Measurements from ENCODE around the gene ITPR1. TPM values are rescaled to one million over a fixed set of nuclear protein-coding genes. Genes with fewer than 3 reads are reported as not detected.

The ITPR1 gene
- total and polyA plus RNA-seq, 2 of the 4 experiments (the other 2 are of a cell fraction): 1.8 to 5.7 TPM

GRCh38 chr3:4528819-4529600 lies 35.9 kb downstream of the ITPR1 start:
- H4K5ac ChIP-seq (ENCODE audit: low read depth, low read length): no peak overlapping the region
- TF ChIP-seq CEBPB (IDR thresholded peaks at IDR 0.05; ENCODE audit: low read depth, low read length): 0 out of 2 replicates have a peak, but pooled peaks have one; percentile 10
- TF ChIP-seq POLR2A (IDR thresholded peaks at IDR 0.05; ENCODE audit: low read depth, low read length): no peak
- CTCF ChIA-PET: no interaction called here
- H3K4me1 ChIP-seq (ENCODE audit: control insufficient read depth, insufficient read depth, low read length): peaks cover under 1% of the 10 kb centered on the region; the same call in 1 of the 2 replicates
- no peak overlapping the region for H3K27ac ChIP-seq (ENCODE audit: insufficient read depth, low read length)
- ATAC-seq (ENCODE audit: low read depth) (no peak), DNase-seq (no peak)
- H2AFZ ChIP-seq (replicated peaks; ENCODE audit: low read length, poor library complexity): no peak overlapping the region
- H3K4me2 ChIP-seq (ENCODE audit: low read depth, low read length): no peak overlapping the region
- no peaks in the 10 kb centered on the region for H3K36me3 ChIP-seq (ENCODE audit: control insufficient read depth, insufficient read depth, low read length)
- no peak overlapping the region for H3K9ac ChIP-seq (ENCODE audit: low read depth, low read length)
- no peaks in the 10 kb centered on the region for H4K20me1 ChIP-seq (ENCODE audit: insufficient read depth, low read length)
- no peaks in the 10 kb centered on the region for H3K9me3 ChIP-seq (ENCODE audit: control insufficient read depth, insufficient read depth, low read length)
- no peak overlapping the region for H3K14ac ChIP-seq (replicated peaks; ENCODE audit: low read depth, low read length)
- no peak overlapping the region for H2BK120ac ChIP-seq (ENCODE audit: low read depth, low read length)
- 40% methylated on average over 1 of the region's 5 CpGs; no CpG with 5 or more reads in 1 of the 2 experiments for WGBS, 2 experiments (ENCODE audit: extremely low coverage in 2 of 2, insufficient read length in 1 of 2)
- no peak overlapping the region for H2BK5ac ChIP-seq (ENCODE audit: low read depth, low read length, poor library complexity, severe bottlenecking)
- H3K4me3 ChIP-seq (ENCODE audit: insufficient read depth, low read depth, low read length): no peak overlapping the region
- H4K91ac ChIP-seq (ENCODE audit: insufficient read depth, low read depth, low read length): no peak overlapping the region
- intact Hi-C loops (cut with micrococcal nuclease): no loop called here
- H2AK5ac ChIP-seq (ENCODE audit: low read depth, low read length): no peak overlapping the region
- POLR2A ChIA-PET (ENCODE audit: unreplicated experiment): no interaction called here
- H2BK15ac ChIP-seq (ENCODE audit: low read depth, low read length): no peak overlapping the region
- in situ Hi-C loops (cut with MboI; ENCODE audit: low sequenced_read_pairs): no loop called here
- no peaks in the 10 kb centered on the region; the same call in 1 of the 2 replicates for H3K27me3 ChIP-seq (ENCODE audit: control insufficient read depth, insufficient read depth, low read length)
- BruUV-seq (replicated peaks): no TSS peak
- H3K9me1 ChIP-seq (ENCODE audit: insufficient read depth, low read length): no peaks in the 10 kb centered on the region
- no peak overlapping the region for H3K56ac ChIP-seq (ENCODE audit: extremely low read depth, insufficient read depth, low read length)
- no peak overlapping the region for H2AK9ac ChIP-seq (replicated peaks; ENCODE audit: low read depth, low read length, poor library complexity)
- no peak overlapping the region for H3K4ac ChIP-seq (ENCODE audit: low read depth, low read length)
- dilution Hi-C loops (cut with HindIII; ENCODE audit: low sequenced_read_pairs, unreplicated experiment): no loop called here
- no peaks in the 10 kb centered on the region for H3K79me1 ChIP-seq (ENCODE audit: low read depth in 1 of 2, low read length in 2 of 2)
- H3K18ac ChIP-seq (ENCODE audit: low read depth, low read length): no peak overlapping the region
- no peak overlapping the region for H2BK20ac ChIP-seq (ENCODE audit: low read depth, low read length)
- no peak overlapping the region for H3K23ac ChIP-seq (ENCODE audit: low read depth, low read length)
- no peak overlapping the region for H4K8ac ChIP-seq (ENCODE audit: low read depth in 2 of 2, low read length in 2 of 2)
